GM15510 (cell line): ENCODE results near the gene ANKUB1.

ENCODE experiments used
- POLR2A ChIP-seq: IDR thresholded peaks from 3 replicates; pipeline ENCODE4 v1.6.1; 2011; ENCODE audit warnings: borderline replicate concordance; ENCODE audit not compliant: insufficient read length; ENCODE audit errors: extremely low read depth

The ANKUB1 gene

GRCh38 chr3:149752051-149752787 is 40.1 kb downstream of the ANKUB1 start, which contains the start of gene COMMD2:
Gene COMMD2, minus strand, starts transcription at chr3:149752489. Its CDS starts 45 bp downstream, at chr3:149752444.
- peak; percentile 91 for TF ChIP-seq POLR2A

- no peak for TF ChIP-seq POLR2A
Observed at GRCh38 chr3:149751551-149751950, 40.8 kb downstream of the ANKUB1 start.

DNA sequence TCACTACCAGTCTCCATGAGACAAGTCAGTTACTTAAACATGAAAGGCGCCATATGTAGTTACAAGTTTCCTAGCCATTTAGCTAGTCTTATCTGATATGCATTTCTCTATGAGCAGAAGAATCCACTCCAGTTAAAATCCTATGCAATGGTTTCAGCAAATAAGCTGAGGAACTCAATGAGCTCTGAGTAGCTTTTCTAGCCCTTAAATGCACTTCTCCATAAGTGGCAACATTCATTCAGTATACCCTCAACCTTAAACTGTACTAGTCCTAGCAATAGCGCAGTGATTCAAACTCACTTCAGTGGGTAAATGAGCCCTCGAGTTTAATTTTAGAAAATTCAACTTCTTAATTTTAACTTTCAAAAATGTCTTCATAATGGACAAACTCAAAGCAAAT is 47.7 kb downstream of the ANKUB1 start:
- TF ChIP-seq POLR2A: no peak

GRCh38 chr3:149744151-149744550 is 48.2 kb downstream of the ANKUB1 start:
- TF ChIP-seq POLR2A: no peak

- no peak for TF ChIP-seq POLR2A
Observed at GRCh38 chr3:149739396-149739795, 53.0 kb downstream of the ANKUB1 start.

DNA sequence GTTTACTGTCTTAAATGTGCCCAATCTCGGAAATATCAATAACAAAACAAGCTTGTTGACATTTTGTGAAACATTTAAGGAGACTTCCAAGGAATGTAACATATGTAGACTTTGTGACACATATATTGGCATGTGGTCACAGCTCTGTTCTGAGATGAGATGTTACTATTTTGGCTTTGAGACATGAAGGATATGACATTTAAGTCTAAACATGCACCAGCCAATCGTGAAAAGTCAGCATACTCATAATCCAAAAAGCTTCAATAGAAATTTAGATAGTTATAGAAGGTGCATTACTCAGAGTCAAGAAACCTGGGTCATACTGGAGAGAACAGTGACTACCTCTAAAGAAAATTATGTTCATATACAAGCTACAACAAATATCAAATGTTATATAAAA is 53.5 kb downstream of the ANKUB1 start:
- no peak for TF ChIP-seq POLR2A

GRCh38 chr3:149736953-149737205 is 55.5 kb downstream of the ANKUB1 start:
- TF ChIP-seq POLR2A: no peak

- no peak for TF ChIP-seq POLR2A
Observed at GRCh38 chr3:149736175-149736952, 56.0 kb downstream of the ANKUB1 start.

GRCh38 chr3:149732234-149732633 is 60.1 kb downstream of the ANKUB1 start:
- no peak for TF ChIP-seq POLR2A

- no peak for TF ChIP-seq POLR2A
Observed at GRCh38 chr3:149727656-149728055, 64.7 kb downstream of the ANKUB1 start.

DNA sequence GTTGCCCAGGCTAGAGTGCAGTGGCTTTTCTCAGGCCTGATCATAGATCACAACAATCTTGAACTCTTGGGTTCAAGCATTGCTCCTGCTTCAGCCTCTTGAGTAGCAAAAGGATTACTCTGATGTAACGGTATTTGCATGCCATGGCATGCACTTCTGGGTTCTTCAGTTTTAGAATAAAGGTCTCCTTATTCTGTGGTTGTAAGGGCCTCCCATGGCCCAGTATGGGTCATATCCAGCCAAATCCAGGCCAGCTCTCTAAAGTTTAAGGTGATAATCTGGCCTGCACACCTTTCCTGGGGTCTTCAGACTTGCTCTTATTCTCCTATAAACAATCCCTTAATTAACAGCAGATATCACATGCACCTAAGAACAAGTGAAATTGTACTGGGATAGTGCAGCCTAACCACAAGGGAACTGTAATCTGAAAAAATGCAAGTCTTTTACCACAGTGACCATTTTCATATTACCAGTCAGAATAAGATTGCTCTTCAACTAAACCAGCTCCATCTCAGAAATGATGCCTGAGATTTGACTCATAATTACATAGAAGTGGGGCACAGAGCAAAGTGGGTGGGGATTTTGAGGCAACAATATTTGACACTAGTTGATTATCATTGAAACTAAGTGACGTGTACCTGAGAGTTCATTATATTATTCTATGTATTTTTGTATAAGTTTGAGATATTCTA is 65.5 kb downstream of the ANKUB1 start:
- no peak for TF ChIP-seq POLR2A

DNA sequence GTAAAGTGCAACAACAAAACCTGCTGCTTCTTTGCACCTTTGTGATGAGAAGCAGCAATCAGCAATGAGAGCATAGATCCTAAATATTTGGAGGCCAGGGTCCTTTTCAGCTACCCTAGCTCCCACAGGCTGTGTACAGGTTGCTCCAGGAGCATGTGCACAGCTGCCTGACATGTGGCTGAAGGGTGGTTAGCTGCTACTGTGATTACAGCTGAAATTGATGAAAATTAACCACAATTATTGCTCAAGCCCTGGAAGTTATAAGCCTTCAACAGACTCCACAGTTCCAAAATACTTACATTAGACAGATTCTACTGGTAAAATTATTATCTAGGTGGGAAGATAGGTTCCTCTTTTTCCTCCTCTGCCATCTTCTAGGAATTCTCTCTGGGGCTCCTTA is 68.6 kb downstream of the ANKUB1 start:
- TF ChIP-seq POLR2A: no peak

DNA sequence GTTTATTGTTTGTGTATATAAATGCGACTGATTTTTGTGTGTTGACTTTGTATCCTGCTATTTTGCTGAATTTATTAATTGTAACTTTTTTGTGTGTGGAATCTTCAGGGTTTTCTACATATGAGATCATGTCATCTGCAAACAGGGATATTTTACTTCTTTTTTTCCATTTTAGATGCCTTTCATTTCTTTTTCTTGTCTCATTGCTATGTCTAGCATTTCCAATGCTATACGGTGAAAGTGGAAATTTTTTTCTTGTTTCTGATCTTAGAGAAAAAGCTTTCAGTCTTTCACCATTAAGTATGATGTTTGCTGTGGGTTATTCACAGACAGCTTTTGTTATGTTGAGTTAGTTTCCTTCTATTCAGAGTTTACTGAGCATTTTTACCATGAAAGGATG is 71.4 kb downstream of the ANKUB1 start:
- TF ChIP-seq POLR2A: no peak

DNA sequence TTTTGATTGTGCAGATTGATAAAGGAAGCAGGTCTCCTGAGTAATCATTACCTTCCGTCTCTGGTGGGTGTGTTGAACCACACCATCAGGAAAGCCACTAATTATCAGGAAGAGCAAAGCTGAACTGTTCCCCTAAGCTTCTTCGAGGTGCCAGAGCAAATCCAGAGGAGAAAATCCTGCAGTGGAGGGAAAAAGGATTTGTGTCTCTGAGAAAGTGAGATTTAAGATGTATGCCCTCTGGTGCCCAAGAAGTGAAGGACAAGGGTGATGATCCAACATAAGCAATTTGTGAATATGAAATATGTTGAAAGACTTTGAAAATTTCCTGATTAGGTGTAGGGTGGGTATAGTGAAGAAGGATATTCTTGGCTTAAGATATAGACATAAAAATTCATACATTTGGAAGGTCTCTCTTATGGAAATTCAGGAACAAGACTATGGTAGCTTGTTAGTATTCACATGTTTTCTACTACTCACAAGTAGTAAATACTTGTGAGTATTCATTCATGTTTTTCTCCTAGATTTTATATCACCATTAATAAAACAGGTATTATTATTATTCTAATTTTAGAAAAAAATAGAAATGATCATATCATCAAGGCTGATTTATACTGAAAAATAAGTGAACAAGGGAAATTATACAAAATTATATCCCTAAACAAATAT is 74.8 kb downstream of the ANKUB1 start:
- TF ChIP-seq POLR2A: no peak

DNA sequence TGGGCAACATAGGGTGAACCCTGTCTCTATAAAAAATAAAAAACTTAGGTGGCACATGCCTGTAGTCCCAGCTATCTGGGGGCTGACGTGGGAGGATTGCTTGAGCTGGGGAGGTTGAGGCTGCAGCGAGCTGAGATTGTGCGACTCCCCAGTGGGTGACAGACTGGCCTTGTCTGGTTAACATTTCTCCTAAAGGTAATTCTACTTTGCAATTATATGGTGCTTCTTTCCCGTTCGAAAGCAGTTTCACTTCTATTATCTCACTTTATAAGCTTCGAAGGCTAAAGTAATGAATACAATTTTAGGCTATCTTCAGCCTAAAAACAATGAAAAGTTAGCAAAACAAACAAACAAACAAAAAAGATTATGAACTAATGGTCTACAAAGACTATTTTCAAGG is 75.4 kb downstream of the ANKUB1 start:
- TF ChIP-seq POLR2A: no peak

- no peak for TF ChIP-seq POLR2A
Observed at GRCh38 chr3:149715247-149715646, 77.1 kb downstream of the ANKUB1 start.
